NT2/D1 (cell line): ENCODE data around the gene GCM1.

Experiments
- SUZ12 ChIP-seq: IDR thresholded peaks from 2 replicates; pipeline ENCODE4 v1.6.1; 2011; ENCODE audit not compliant: insufficient read length, insufficient read depth; ENCODE audit errors: extremely low read depth
- ZNF274 ChIP-seq: IDR thresholded peaks from 2 replicates; pipeline ENCODE4 v1.6.1; 2011; ENCODE audit warnings: mild to moderate bottlenecking, low read depth, low read length

GRCh38 chr6:53197553-53197952 is 48.9 kb upstream of the GCM1 start:
- no peak for TF ChIP-seq SUZ12
- TF ChIP-seq ZNF274, result no peak
